Upper lobe of left lung (tissue), 6 donors: ENCODE measurements around the gene MARS1. TPM values are rescaled to one million over a fixed set of nuclear protein-coding genes. Genes with fewer than 3 reads are reported as not detected.

Experiments
- ATAC-seq, 2 donors: fragments of 200-7000 bp; cut with Tn5 transposase; one replicate each; pipeline ENCODE4 v1.9.1; 2022; ENCODE audit warnings: mild to moderate bottlenecking in 2 of 2, moderate library complexity in 2 of 2; ENCODE audit not compliant: low FRiP score in 2 of 2
- DNase-seq, 2 donors: peaks; one replicate each; pipeline ENCODE4 v3.0.0-alpha.2; 2019 to 2020
- H3K27ac ChIP-seq, 4 donors: fragments of 200-600 bp; sonication (generic); one replicate each; pipeline ENCODE4 v1.5.1; 2016 to 2019
- H3K27me3 ChIP-seq, 4 donors: fragments of 200-600 bp; sonication (generic); one replicate each; pipeline ENCODE4 v1.5.1; 2017 to 2019
- H3K36me3 ChIP-seq, 4 donors: fragments of 200-600 bp; sonication (generic); one replicate each; pipeline ENCODE4 v1.5.1; 2016 to 2019
- H3K4me1 ChIP-seq, 4 donors: fragments of 200-600 bp; sonication (generic); one replicate each; pipeline ENCODE4 v1.5.1; 2018 to 2019
- H3K4me3 ChIP-seq, 4 donors: fragments of 200-600 bp; sonication (generic); one replicate each; pipeline ENCODE4 v1.5.1; 2017 to 2019; ENCODE audit warnings: mild to moderate bottlenecking in 2 of 4, moderate library complexity in 1 of 4
- H3K9me3 ChIP-seq, 4 donors: fragments of 200-600 bp; sonication (generic); one replicate each; pipeline ENCODE4 v1.5.1; 2018 to 2019
- EP300 ChIP-seq, 4 donors: sonication (generic); formaldehyde crosslinking; IDR thresholded peaks; one replicate each; pipeline ENCODE4 v1.5.1; 2017; ENCODE audit warnings: antibody characterized with exemption in 4 of 4, control low read depth in 2 of 4
- POLR2A ChIP-seq, 4 donors: fragments of 450-650 bp; IDR thresholded peaks; one replicate each; pipeline ENCODE4 v1.5.1; 2016 to 2017; ENCODE audit warnings: antibody characterized with exemption in 4 of 4, mild to moderate bottlenecking in 2 of 4
- POLR2AphosphoS5 ChIP-seq, 2 donors: sonication (generic); formaldehyde crosslinking; IDR thresholded peaks; one replicate each; pipeline ENCODE4 v1.5.1; 2017; ENCODE audit warnings: antibody characterized with exemption in 2 of 2
- WGBS, 2 donors: methylation state at CpG; one replicate each; pipeline ENCODE4 v1.1.5; 2017 to 2018; 5-methylcytosine and 5-hydroxymethylcytosine counted together
- total RNA-seq, 6 donors: library from RNA; depleted of rRNA in 4 of 6; stranded (reverse); fragments of >200 nt in 4 of 6; gene quantifications; one replicate each; pipeline versions ENCODE4 v1.1.0 to v1.2.1, GENCODE V29; 2016 to 2021
- TF ChIP-seq, protein P1 (sequence below), 6 experiments: fragments of 450-650 bp in 4 of 6; fragments of 200-600 bp in 2 of 6; sonication (generic) in 2 of 6; IDR thresholded peaks; one replicate each; pipeline ENCODE4 v1.5.1; 2016 to 2019; ENCODE audit warnings: antibody characterized with exemption in 6 of 6
- donor health status: DM: no; HTN: no; CAD: no; lungs with moderate emphysema.
- donor health status: DM: no; HTN: yes; CAD: no; lungs with severe emphysema.

Gene MARS1
- total RNA-seq, 6 donors from 2014 or later: 73.9 to 189 (median 101) TPM

DNA sequence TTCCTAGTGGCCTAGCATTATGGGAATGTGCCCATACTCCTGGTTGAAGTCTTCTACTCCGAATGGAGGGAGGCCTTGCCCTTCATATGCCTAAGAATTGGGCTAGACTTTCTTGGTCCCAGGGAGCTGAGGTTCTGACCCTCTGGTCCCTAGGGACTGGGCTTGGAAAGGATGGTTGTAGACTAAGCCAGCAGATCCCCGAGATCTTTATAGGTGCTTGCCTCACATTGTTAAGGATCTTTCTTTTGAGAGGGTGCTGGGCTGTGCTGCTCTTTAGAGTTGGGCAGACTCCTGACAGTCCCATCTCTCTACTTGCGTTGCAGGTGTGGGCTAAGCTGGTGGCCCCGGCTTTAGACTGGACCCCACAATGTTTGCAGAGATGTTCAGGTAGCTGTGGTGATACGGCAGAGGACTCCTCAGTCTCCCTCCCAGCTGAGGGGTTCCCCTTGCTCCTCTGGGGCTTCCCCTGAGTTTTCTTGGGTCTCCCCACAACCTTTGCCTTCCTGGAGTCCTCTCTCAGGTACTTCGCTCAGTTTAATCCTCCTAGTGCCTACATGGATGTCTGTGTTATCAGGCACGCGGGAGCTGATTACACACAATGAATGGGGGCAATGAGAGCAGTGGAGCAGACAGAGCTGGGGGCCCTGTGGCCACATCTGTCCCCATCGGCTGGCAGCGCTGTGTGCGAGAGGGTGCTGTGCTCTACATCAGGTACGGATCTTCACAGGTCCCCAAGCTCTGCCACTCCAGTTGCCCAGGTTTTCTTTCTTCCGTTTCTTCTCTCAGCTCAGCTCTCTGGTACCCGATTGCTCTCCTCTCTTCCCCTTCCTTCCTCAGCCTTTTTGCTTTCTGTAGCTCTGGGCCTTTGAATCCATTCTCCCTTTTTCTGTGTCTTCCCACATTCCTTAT is 36.1 kb downstream of the MARS1 start:
- ATAC-seq: no peak
- Histone ChIP-seq H3K4me1 (peaks cover 37 to 53% (median 41%) of the 10 kb centered on the region in 4 donors), H3K36me3 (peaks cover 33 to 51% (median 44%) of the 10 kb centered on the region in 4 donors), H3K4me3 (peak overlapping the region; percentile 79 to 94 (median 86)), H3K9me3 (no peaks in the 10 kb centered on the region), H3K27ac (peak overlapping the region; percentile 96 to 99 (median 98)), H3K27me3 (no peaks in the 10 kb centered on the region)
- TF ChIP-seq EP300 (IDR thresholded peaks at IDR 0.05) (no peak), POLR2AphosphoS5 (IDR thresholded peaks at IDR 0.05) (no peak), POLR2A (IDR thresholded peaks at IDR 0.05) (no peak)
- TF ChIP-seq, protein P1, sequence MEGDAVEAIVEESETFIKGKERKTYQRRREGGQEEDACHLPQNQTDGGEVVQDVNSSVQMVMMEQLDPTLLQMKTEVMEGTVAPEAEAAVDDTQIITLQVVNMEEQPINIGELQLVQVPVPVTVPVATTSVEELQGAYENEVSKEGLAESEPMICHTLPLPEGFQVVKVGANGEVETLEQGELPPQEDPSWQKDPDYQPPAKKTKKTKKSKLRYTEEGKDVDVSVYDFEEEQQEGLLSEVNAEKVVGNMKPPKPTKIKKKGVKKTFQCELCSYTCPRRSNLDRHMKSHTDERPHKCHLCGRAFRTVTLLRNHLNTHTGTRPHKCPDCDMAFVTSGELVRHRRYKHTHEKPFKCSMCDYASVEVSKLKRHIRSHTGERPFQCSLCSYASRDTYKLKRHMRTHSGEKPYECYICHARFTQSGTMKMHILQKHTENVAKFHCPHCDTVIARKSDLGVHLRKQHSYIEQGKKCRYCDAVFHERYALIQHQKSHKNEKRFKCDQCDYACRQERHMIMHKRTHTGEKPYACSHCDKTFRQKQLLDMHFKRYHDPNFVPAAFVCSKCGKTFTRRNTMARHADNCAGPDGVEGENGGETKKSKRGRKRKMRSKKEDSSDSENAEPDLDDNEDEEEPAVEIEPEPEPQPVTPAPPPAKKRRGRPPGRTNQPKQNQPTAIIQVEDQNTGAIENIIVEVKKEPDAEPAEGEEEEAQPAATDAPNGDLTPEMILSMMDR (IDR thresholded peaks at IDR 0.05): no peak
- WGBS, 2 donors: 70% methylated on average over 13 to 14 of the region's 14 CpGs
- no peak for DNase-seq

DNA sequence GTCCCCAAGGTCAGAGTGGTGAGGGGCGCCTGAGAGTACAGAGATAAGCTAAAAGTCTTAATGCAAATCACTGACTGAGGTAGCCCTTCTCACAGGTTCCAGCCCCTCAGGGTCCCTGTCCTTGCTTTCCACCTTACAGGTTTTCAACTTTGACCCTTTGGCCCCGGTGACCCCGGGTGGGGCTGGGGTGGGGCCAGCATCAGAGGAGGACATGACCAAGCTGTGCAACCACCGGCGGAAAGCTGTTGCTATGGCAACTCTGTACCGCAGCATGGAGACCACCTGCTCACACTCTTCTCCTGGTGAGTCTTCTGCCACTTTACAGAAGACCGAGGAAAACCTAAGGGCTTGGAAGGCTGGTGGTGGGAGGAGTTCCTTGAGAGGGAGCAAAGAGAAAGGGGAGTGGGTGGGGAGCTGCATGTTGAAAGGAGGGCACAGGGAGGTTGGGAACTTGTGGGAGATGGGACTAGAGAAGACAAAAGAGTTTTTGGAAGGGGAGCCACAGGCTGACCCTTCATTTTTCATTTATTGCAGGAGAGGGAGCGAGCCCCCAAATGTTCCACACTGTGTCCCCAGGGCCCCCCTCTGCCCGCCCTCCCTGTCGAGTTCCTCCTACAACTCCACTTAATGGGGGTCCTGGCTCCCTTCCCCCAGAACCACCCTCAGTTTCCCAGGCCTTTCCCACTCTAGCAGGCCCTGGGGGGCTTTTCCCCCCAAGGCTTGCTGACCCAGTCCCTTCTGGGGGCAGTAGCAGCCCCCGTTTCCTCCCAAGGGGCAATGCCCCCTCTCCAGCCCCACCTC is 37.1 kb downstream of the MARS1 start:
- Histone ChIP-seq H3K27ac (peak overlapping the region in 2 of 4 donors; percentile 96 to 99), H3K36me3 (peaks cover 42 to 61% (median 55%) of the 10 kb centered on the region in 4 donors)
- DNase-seq: no peak

DNA sequence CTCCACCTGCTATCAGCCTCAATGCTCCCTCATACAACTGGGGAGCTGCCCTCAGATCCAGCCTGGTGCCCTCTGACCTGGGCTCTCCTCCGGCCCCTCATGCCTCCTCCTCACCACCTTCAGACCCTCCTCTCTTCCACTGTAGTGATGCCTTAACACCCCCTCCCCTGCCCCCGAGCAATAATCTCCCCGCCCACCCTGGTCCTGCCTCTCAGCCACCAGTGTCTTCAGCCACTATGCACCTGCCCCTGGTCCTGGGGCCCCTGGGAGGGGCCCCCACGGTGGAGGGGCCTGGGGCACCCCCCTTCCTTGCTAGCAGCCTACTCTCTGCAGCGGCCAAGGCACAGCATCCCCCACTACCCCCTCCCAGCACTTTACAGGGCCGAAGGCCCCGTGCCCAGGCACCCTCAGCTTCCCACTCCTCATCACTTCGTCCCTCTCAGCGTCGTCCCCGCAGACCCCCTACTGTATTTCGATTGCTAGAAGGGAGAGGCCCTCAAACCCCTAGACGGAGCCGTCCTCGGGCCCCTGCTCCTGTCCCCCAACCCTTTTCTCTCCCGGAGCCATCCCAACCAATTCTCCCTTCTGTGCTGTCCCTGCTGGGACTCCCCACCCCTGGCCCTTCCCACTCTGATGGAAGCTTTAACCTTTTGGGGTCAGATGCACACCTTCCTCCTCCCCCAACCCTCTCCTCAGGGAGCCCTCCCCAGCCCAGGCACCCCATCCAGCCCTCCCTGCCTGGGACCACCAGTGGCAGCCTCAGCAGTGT is 37.9 kb downstream of the MARS1 start:
- Histone ChIP-seq H3K4me3 (no peak overlapping the region), H3K4me1 (peaks cover 31 to 45% (median 35%) of the 10 kb centered on the region in 4 donors), H3K27ac (peak overlapping the region in 1 of 4 donors; percentile 5), H3K36me3 (peaks cover 49 to 69% (median 63%) of the 10 kb centered on the region in 4 donors), H3K27me3 (no peaks in the 10 kb centered on the region), H3K9me3 (no peaks in the 10 kb centered on the region)
- WGBS, 2 donors: 85 to 90% methylated on average over 15 to 16 of the region's 16 CpGs
- no peak for ATAC-seq
- DNase-seq: no peak
- TF ChIP-seq POLR2AphosphoS5 (IDR thresholded peaks at IDR 0.05): no peak

More for the DNA sequence above, 37.1 kb downstream of the MARS1 start:
- 65 to 73% methylated on average over 10 to 11 of the region's 11 CpGs for WGBS, 2 donors
- Histone ChIP-seq H3K9me3 (no peaks in the 10 kb centered on the region), H3K4me3 (peak overlapping the region in 1 of 4 donors; percentile 94), H3K27me3 (no peaks in the 10 kb centered on the region), H3K4me1 (peaks cover 31 to 46% (median 36%) of the 10 kb centered on the region in 4 donors)
- no peak for ATAC-seq
- TF ChIP-seq, protein P1 (IDR thresholded peaks at IDR 0.05): no peak
- TF ChIP-seq POLR2A (IDR thresholded peaks at IDR 0.05) (no peak), POLR2AphosphoS5 (IDR thresholded peaks at IDR 0.05) (no peak), EP300 (IDR thresholded peaks at IDR 0.05) (no peak)

DNA sequence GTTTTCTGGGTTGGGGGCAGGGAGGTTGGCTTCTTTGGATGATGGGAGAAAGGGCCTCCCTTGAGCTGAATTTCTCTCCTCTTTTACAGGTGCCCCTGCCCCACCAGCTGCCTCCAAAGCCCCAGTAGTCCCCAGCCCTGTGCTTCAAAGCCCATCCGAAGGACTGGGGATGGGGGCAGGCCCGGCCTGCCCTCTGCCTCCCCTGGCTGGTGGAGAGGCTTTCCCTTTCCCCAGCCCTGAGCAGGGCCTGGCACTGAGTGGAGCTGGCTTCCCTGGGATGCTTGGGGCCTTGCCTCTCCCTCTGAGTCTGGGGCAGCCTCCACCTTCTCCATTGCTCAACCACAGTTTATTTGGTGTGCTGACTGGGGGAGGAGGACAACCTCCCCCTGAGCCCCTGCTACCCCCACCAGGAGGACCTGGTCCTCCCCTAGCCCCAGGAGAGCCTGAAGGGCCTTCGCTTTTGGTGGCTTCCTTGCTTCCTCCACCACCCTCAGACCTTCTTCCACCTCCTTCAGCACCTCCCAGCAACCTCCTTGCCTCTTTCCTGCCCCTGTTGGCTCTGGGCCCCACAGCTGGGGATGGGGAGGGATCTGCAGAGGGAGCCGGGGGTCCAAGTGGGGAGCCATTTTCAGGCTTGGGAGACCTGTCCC is 38.7 kb downstream of the MARS1 start:
- DNase-seq: no peak
- H3K9me3 ChIP-seq: no peaks in the 10 kb centered on the region
- H3K27ac ChIP-seq: peak overlapping the region in 2 of 4 donors; percentile 0 to 10
- no peaks in the 10 kb centered on the region for H3K27me3 ChIP-seq
- no peak for ATAC-seq
- TF ChIP-seq EP300 (IDR thresholded peaks at IDR 0.05) (no peak), POLR2A (IDR thresholded peaks at IDR 0.05) (no peak), POLR2AphosphoS5 (IDR thresholded peaks at IDR 0.05) (no peak)
- TF ChIP-seq, protein P1 (IDR thresholded peaks at IDR 0.05): no peak
- H3K36me3 ChIP-seq: peaks cover 57 to 77% (median 71%) of the 10 kb centered on the region in 4 donors
- H3K4me1 ChIP-seq: peaks cover 23 to 37% (median 27%) of the 10 kb centered on the region in 4 donors
- no peak overlapping the region for H3K4me3 ChIP-seq
- 84 to 85% methylated on average over 3 to 4 of the region's 4 CpGs for WGBS, 2 donors
